GM13977 (cell line): ENCODE results near the gene CCDC187.

Experiments
- DNase-seq: peaks from one replicate; pipeline ENCODE4 v3.0.0; 2012; ENCODE audit warnings: low spot score
- CTCF ChIP-seq: IDR thresholded peaks from 2 replicates; pipeline ENCODE4 v1.5.1; 2012; ENCODE audit warnings: mild to moderate bottlenecking, control low read depth; ENCODE audit not compliant: insufficient read depth; ENCODE audit errors: extremely low read depth, missing control alignments
- in situ Hi-C: fragments of 300-500 bp; cut with MboI; formaldehyde crosslinking; loops from one replicate; pipeline ENCODE4 v1.12.0; 2022; ENCODE audit warnings: low sequenced_read_pairs, low pct_unique_long_range_greater_than_20kb, mixed read lengths, inconsistent platforms; ENCODE audit not compliant: unreplicated experiment

Gene CCDC187

GRCh38 chr9:136280535-136281315 lies 23.2 kb downstream of the CCDC187 start:
- in situ Hi-C loops: no loop called here
- no peak for DNase-seq
- TF ChIP-seq CTCF: no peak

GRCh38 chr9:136279471-136279870 lies 24.4 kb downstream of the CCDC187 start:
- no peak for DNase-seq
- in situ Hi-C loops: no loop called here
- TF ChIP-seq CTCF: no peak

- no peak for TF ChIP-seq CTCF
- DNase-seq: no peak
- in situ Hi-C loops: no loop called here
Observed at GRCh38 chr9:136278894-136279293, 25.0 kb downstream of the CCDC187 start.

GRCh38 chr9:136278221-136278620 lies 25.7 kb downstream of the CCDC187 start:
- in situ Hi-C loops: no loop called here
- no peak for DNase-seq
- no peak for TF ChIP-seq CTCF

GRCh38 chr9:136277746-136278145 lies 26.1 kb downstream of the CCDC187 start:
- in situ Hi-C loops: no loop called here
- DNase-seq: no peak
- TF ChIP-seq CTCF: no peak

- in situ Hi-C loops: no loop called here
- TF ChIP-seq CTCF: no peak
- DNase-seq: no peak
Observed at GRCh38 chr9:136276716-136277115, 27.2 kb downstream of the CCDC187 start.
